Measurements from ENCODE around the gene CENPN.

GRCh38 chr16:81006211-81006812 is 702 bp upstream of the CENPN start:
- TF ChIP-seq BHLHE40 (IDR thresholded peaks at IDR 0.05; ENCODE audit: borderline replicate concordance) (no peak), ZNF384 (IDR thresholded peaks at IDR 0.05) (no peak), TARDBP (IDR thresholded peaks at IDR 0.05) (no peak), NFRKB (IDR thresholded peaks at IDR 0.05) (no peak), ELF4 (IDR thresholded peaks at IDR 0.05) (no peak), SUZ12 (IDR thresholded peaks at IDR 0.05) (no peak), FOXK2 (IDR thresholded peaks at IDR 0.05) (no peak), L3MBTL2 (conservative IDR thresholded peaks at IDR 0.05) (no peak)
